ENCODE measurements around the gene ZNF699.
"Not testable (repeated sequence)": the region's sequence is repeated elsewhere in the genome, so short reads cannot be mapped to it uniquely, and the experiment has no call there.

The ZNF699 gene

GRCh38 chr19:9309139-9309973 lies at the start of gene ZNF699:
Gene ZNF699 (minus strand): TSS chr19:9309838. CDS start chr19:9305119, 4,719 bp downstream.
- peak; percentile 98 for DNase-seq

GRCh38 chr19:9354651-9355050 lies 45.0 kb upstream of the ZNF699 start:
- DNase-seq = no peak

- no peak for DNase-seq
Observed at GRCh38 chr19:9353011-9353410, 43.4 kb upstream of the ZNF699 start.

- DNase-seq = no peak
Observed at GRCh38 chr19:9352505-9352904, 42.9 kb upstream of the ZNF699 start.

GRCh38 chr19:9348671-9349070 lies 39.0 kb upstream of the ZNF699 start:
- DNase-seq = no peak

GRCh38 chr19:9348253-9348652 lies 38.6 kb upstream of the ZNF699 start:
- no peak for DNase-seq

- DNase-seq = no peak
Observed at GRCh38 chr19:9345005-9345404, 35.4 kb upstream of the ZNF699 start.

- DNase-seq = no peak
Observed at GRCh38 chr19:9342610-9343304, 33.1 kb upstream of the ZNF699 start.

GRCh38 chr19:9329999-9330398 lies 20.4 kb upstream of the ZNF699 start:
- DNase-seq = no peak

GRCh38 chr19:9324584-9324962 lies 14.9 kb upstream of the ZNF699 start:
- no peak for DNase-seq

- peak; percentile 97 for DNase-seq
Observed at GRCh38 chr19:9323919-9324583, 14.4 kb upstream of the ZNF699 start, which contains the start of gene ZNF559. Gene ZNF559 (plus strand): TSS chr19:9324179. CDS start chr19:9338550, 14,371 bp downstream.

GRCh38 chr19:9323557-9323918 lies 13.9 kb upstream of the ZNF699 start:
- DNase-seq = peak; percentile 57

GRCh38 chr19:9322201-9322600 lies 12.6 kb upstream of the ZNF699 start:
- not testable (repeated sequence) for DNase-seq

- DNase-seq = not testable (repeated sequence)
Observed at GRCh38 chr19:9321756-9322155, 12.1 kb upstream of the ZNF699 start.

- no peak for DNase-seq
Observed at GRCh38 chr19:9321338-9321737, 11.7 kb upstream of the ZNF699 start.

GRCh38 chr19:9313756-9314155 lies 4.1 kb upstream of the ZNF699 start:
- no peak for DNase-seq

- no peak for DNase-seq
Observed at GRCh38 chr19:9309974-9310446, 372 bp upstream of the ZNF699 start.

- DNase-seq = no peak
Observed at GRCh38 chr19:9308091-9308770, 1.4 kb downstream of the ZNF699 start.

GRCh38 chr19:9306443-9306842 lies 3.2 kb downstream of the ZNF699 start:
- no peak for DNase-seq

- DNase-seq = no peak
Observed at GRCh38 chr19:9296336-9296735, 13.3 kb downstream of the ZNF699 start.

- no peak for DNase-seq
Observed at GRCh38 chr19:9295411-9295849, 14.2 kb downstream of the ZNF699 start.

- DNase-seq = no peak
Observed at GRCh38 chr19:9289231-9289884, 20.3 kb downstream of the ZNF699 start.
